ENCODE data around the gene OR5AS1.

GRCh38 chr11:56045538-56045937, 18.1 kb downstream of the OR5AS1 start:
- no peak for TF ChIP-seq CTCF (IDR thresholded peaks at IDR 0.05)
- no peak for TF ChIP-seq POLR2A (IDR thresholded peaks at IDR 0.05)
